ENCODE results near the gene GPR33. TPM values are rescaled to one million over a fixed set of nuclear protein-coding genes. Genes with fewer than 3 reads are reported as not detected.

The GPR33 gene
- total RNA-seq, 1 experiment from 2014 or later: not detected

DNA sequence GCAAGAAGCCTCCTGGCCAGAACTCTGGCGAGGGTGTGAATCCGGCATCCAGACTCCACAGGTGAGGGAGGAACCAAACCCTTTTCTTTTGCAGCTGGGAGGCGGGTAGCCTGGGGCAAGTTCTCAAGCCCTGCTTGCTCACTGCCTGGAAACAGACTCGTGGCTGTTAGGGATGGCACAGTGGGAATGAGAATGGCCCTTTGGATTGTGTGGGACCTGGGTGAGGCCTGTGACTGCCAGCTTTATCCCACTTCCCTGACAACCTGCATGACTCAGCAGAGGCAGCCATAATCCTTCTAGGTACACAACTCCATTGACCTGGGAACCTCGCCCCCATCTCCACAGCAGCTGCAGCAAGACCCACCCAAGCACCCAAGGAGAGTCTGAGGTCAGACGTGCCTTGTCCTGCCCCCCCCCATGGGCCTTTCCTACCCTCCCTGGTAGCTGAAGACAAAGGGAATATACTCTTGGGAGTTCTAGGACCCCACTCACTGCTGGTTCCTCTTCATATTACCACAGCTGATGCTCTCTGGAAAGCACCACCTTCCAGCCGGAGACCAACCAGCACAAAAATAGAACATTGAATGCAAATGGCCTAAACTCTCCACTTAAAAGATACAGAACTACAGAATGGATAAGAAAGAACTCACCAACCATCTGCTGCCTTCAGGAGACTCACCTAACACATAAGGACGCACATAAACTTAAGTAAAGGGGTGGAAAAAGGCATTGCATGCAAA lies 5.1 kb upstream of the GPR33 start:
- WGBS (ENCODE audit: extremely low coverage, insufficient read length, low lambda C conversion rate): no CpG with 5 or more reads among the region's 8 CpGs
- Histone ChIP-seq H2BK20ac (ENCODE audit: low read depth, low read length, poor library complexity, severe bottlenecking) (no peak overlapping the region), H2AK5ac (ENCODE audit: insufficient read length, low read length) (no peak overlapping the region), H3K9me3 (ENCODE audit: control insufficient read depth, low read depth, low read length) (no peaks in the 10 kb centered on the region), H3K79me2 (ENCODE audit: insufficient read depth, low read length) (no peaks in the 10 kb centered on the region), H3T11ph (ENCODE audit: low read length) (no peak overlapping the region), H2AFZ (ENCODE audit: low read length) (no peak overlapping the region), H3K23me2 (ENCODE audit: insufficient read length, low read depth, low read length, poor library complexity, severe bottlenecking) (no peaks in the 10 kb centered on the region), H4K20me1 (ENCODE audit: control insufficient read depth, insufficient read depth, insufficient read length) (no peaks in the 10 kb centered on the region), H3K4me1 (ENCODE audit: insufficient read depth, low read length) (no peaks in the 10 kb centered on the region), H3K18ac (ENCODE audit: insufficient read length, low read depth, low read length) (no peak overlapping the region), H3K9ac (ENCODE audit: extremely low read depth, insufficient read length, low read length) (no peak overlapping the region), H4K5ac (ENCODE audit: insufficient read length, low read depth, low read length) (no peak overlapping the region), H3K4ac (ENCODE audit: low read depth, low read length) (no peak overlapping the region), H4K8ac (replicated peaks; ENCODE audit: insufficient read length, low read depth, low read length) (no peak overlapping the region), H3K79me1 (ENCODE audit: insufficient read depth, low read depth, low read length, poor library complexity, severe bottlenecking) (no peaks in the 10 kb centered on the region), H2BK120ac (ENCODE audit: low read depth, low read length, poor library complexity, severe bottlenecking) (no peak overlapping the region), H4K91ac (ENCODE audit: insufficient read length, low read depth, low read length) (no peak overlapping the region), H2BK5ac (ENCODE audit: insufficient read length, low read length) (no peak overlapping the region), H2BK12ac (ENCODE audit: insufficient read length, low read depth, low read length) (no peak overlapping the region), H3K14ac (ENCODE audit: insufficient read depth, low read length) (no peak overlapping the region), H3K23ac (ENCODE audit: insufficient read length, low read depth, low read length) (no peak overlapping the region), H3K27me3 (ENCODE audit: insufficient read depth, low read length) (no peaks in the 10 kb centered on the region), H2BK15ac (ENCODE audit: low read depth, low read length) (no peak overlapping the region), H3K27ac (ENCODE audit: insufficient read length, low read depth, low read length) (no peak overlapping the region), H3K4me2 (ENCODE audit: insufficient read depth, insufficient read length, low read length) (no peak overlapping the region), H3K56ac (ENCODE audit: insufficient read length, low read depth, low read length) (no peak overlapping the region)
- Mint-ChIP-seq H3K4me3 (no peak overlapping the region), H3K9me3 (peaks cover 10 to 12% of the 10 kb centered on the region in 2 experiments; a peak in 4 of 5 replicates), H3K27me3 (ENCODE audit: low read depth) (peaks cover 1% of the 10 kb centered on the region; the same call in 1 of the 2 replicates), H3K36me3 (ENCODE audit: insufficient read depth in 1 of 3, low read depth in 3 of 3) (peaks cover 0 to 5% (median 0%) of the 10 kb centered on the region in 3 experiments; a peak in 2 of 7 replicates), H3K4me1 (no peaks in the 10 kb centered on the region), H3K27ac (no peak overlapping the region)
- TF ChIP-seq, protein P1, sequence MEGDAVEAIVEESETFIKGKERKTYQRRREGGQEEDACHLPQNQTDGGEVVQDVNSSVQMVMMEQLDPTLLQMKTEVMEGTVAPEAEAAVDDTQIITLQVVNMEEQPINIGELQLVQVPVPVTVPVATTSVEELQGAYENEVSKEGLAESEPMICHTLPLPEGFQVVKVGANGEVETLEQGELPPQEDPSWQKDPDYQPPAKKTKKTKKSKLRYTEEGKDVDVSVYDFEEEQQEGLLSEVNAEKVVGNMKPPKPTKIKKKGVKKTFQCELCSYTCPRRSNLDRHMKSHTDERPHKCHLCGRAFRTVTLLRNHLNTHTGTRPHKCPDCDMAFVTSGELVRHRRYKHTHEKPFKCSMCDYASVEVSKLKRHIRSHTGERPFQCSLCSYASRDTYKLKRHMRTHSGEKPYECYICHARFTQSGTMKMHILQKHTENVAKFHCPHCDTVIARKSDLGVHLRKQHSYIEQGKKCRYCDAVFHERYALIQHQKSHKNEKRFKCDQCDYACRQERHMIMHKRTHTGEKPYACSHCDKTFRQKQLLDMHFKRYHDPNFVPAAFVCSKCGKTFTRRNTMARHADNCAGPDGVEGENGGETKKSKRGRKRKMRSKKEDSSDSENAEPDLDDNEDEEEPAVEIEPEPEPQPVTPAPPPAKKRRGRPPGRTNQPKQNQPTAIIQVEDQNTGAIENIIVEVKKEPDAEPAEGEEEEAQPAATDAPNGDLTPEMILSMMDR (conservative IDR thresholded peaks at IDR 0.05): no peak
- no peak for DNase-seq
